Measurements from ENCODE around the gene FAM229A.
A peak's percentile ranks its signal among the peaks of the same experiment; 100 is the strongest.
"Not testable (repeated sequence)": the region's sequence is repeated elsewhere in the genome, so short reads cannot be mapped to it uniquely, and the experiment has no call there.

FAM229A gene

GRCh38 chr1:32362474-32363313 lies at the start of gene FAM229A, which contains the start of gene TSSK3:
FAM229A (minus strand) TSS chr1:32362485; CDS start chr1:32362091, 394 bp downstream.
TSSK3 (plus strand) TSS chr1:32362539; CDS start chr1:32362702, 163 bp downstream.
- no peak for DNase-seq

GRCh38 chr1:32411261-32411660 lies 49.0 kb upstream of the FAM229A start:
- no peak for DNase-seq

- DNase-seq: no peak
Observed at GRCh38 chr1:32406629-32407111, 44.4 kb upstream of the FAM229A start.

- DNase-seq: no peak
Observed at GRCh38 chr1:32405672-32406467, 43.6 kb upstream of the FAM229A start.

GRCh38 chr1:32404946-32405345 lies 42.7 kb upstream of the FAM229A start:
- DNase-seq: no peak

- peak; percentile 6 for DNase-seq
Observed at GRCh38 chr1:32400876-32401631, 38.8 kb upstream of the FAM229A start.

GRCh38 chr1:32399843-32400242 lies 37.6 kb upstream of the FAM229A start:
- no peak for DNase-seq

GRCh38 chr1:32398401-32398800 lies 36.1 kb upstream of the FAM229A start:
- DNase-seq: no peak

GRCh38 chr1:32396524-32396923 lies 34.2 kb upstream of the FAM229A start:
- not testable (repeated sequence) for DNase-seq

- DNase-seq: peak; percentile 11
Observed at GRCh38 chr1:32394890-32395432, 32.7 kb upstream of the FAM229A start.

- DNase-seq: peak; percentile 97
Observed at GRCh38 chr1:32394141-32394889, 32.0 kb upstream of the FAM229A start, which contains the start of gene BSDC1. BSDC1 (minus strand) TSS chr1:32394441; CDS start chr1:32394414, 27 bp downstream.

- DNase-seq: no peak
Observed at GRCh38 chr1:32393832-32394140, 31.5 kb upstream of the FAM229A start.

- DNase-seq: no peak
Observed at GRCh38 chr1:32393136-32393535, 30.9 kb upstream of the FAM229A start.

GRCh38 chr1:32392325-32392724 lies 30.0 kb upstream of the FAM229A start:
- DNase-seq: no peak

- no peak for DNase-seq
Observed at GRCh38 chr1:32390904-32391870, 28.9 kb upstream of the FAM229A start.

- no peak for DNase-seq
Observed at GRCh38 chr1:32388641-32389040, 26.4 kb upstream of the FAM229A start.

GRCh38 chr1:32386676-32387392 lies 24.5 kb upstream of the FAM229A start:
- DNase-seq: no peak

- no peak for DNase-seq
Observed at GRCh38 chr1:32380057-32380456, 17.8 kb upstream of the FAM229A start.

GRCh38 chr1:32377541-32378220 lies 15.4 kb upstream of the FAM229A start:
- DNase-seq: no peak

All from NCI-H1417 treated with DMSO at 0.1 percent for 48 hours (cell line).